ENCODE data around the gene EDC3. TPM values are rescaled to one million over a fixed set of nuclear protein-coding genes. Genes with fewer than 3 reads are reported as not detected.
"Not testable (repeated sequence)": the region's sequence is repeated elsewhere in the genome, so short reads cannot be mapped to it uniquely, and the experiment has no call there.

EDC3 gene
- total and polyA plus RNA-seq, 7 donors: 11.6 to 22.0 (median 16.8) TPM

DNA sequence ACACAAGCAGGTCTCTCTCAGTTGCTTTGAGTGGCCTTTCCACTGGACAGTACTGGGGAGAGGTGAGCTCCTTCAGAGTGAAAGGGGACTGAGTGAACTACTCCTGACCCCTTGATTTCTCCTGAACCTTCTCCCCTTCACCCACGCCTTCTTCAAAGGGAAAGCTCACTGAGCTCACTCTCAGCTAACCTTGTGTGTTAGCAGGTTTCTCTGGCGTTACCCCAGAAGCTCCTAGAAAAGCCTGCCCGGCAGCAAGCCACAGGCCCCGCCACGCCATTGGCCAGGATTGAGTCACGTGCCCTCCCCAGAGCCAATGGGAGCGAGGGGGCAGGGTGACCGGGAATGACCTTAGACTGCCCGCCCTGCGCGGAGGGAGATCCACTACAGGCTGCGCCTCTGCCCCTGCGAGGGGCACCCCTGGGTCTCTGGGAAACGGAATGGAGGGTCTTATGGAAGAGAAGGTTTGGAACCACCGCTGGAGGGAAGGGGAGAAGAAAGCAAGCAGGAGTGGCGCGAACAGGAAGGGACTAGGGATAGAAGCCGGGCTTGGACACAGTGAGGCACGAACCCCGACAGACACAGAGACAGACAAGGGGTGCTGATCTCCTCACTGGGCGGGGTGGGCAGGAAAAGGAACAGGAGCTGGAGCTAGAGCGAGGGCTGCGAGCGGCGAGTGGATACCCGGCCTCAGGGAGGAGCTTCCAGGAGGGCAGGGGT, 97.5 kb downstream of the EDC3 start:
- Histone ChIP-seq H3K36me3 (peaks cover 0 to 20% (median under 1%) of the 10 kb centered on the region in 4 donors), H3K4me1 (peaks cover 0 to 24% (median 22%) of the 10 kb centered on the region in 4 donors), H3K27me3 (no peaks in the 10 kb centered on the region), H3K27ac (peak overlapping the region; percentile 85 to 93 (median 88)), H3K4me3 (peak overlapping the region; percentile 47 to 68 (median 60)), H3K9me3 (no peaks in the 10 kb centered on the region)
- intact Hi-C loops (cut with DNase I): loop anchor here (1.0 to 2.0 kb wide), 3 partner anchors 16 to 137 kb away; partner anchors contain the start of genes ARID3B and UBL7
- WGBS, 2 donors: 0 to 1% methylated on average over 26 of the region's 26 CpGs
- peak; percentile 98 for DNase-seq
- TF ChIP-seq, protein P1, sequence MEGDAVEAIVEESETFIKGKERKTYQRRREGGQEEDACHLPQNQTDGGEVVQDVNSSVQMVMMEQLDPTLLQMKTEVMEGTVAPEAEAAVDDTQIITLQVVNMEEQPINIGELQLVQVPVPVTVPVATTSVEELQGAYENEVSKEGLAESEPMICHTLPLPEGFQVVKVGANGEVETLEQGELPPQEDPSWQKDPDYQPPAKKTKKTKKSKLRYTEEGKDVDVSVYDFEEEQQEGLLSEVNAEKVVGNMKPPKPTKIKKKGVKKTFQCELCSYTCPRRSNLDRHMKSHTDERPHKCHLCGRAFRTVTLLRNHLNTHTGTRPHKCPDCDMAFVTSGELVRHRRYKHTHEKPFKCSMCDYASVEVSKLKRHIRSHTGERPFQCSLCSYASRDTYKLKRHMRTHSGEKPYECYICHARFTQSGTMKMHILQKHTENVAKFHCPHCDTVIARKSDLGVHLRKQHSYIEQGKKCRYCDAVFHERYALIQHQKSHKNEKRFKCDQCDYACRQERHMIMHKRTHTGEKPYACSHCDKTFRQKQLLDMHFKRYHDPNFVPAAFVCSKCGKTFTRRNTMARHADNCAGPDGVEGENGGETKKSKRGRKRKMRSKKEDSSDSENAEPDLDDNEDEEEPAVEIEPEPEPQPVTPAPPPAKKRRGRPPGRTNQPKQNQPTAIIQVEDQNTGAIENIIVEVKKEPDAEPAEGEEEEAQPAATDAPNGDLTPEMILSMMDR (IDR thresholded peaks at IDR 0.05): no peak
- TF ChIP-seq POLR2A (IDR thresholded peaks at IDR 0.05) (peak; percentile 83 to 89), POLR2AphosphoS5 (IDR thresholded peaks at IDR 0.05) (peak; percentile 91 to 98 (median 97)), EP300 (IDR thresholded peaks at IDR 0.05) (no peak)

DNA sequence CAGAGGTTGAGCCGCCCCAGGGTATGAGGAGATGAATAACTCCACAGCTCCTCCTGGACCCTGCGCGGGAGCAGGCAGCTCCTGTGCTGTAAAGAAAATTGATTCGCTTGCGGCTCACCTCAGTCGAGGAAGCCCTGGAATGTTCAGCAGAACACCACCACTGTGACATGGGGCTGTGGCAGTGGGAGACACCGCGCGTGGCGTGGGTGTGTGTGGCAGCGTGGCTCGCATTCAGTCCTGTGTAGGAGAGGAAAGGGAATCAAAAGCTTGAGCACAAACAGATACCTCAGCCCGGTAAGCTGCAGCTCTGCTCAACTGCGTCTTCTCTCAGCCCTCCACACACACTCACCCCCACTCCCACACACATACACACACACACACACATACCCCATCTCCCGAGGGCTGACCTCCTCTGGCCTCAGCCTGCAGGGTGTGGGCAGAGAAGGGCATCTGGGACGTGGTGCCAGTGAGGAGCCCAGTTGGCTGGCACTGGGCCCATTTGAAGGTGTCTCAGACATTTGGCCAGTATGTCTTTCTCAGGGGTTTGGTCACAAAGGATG, 98.6 kb downstream of the EDC3 start:
- H3K4me3 ChIP-seq; H3K27me3 ChIP-seq; DNase-seq; intact Hi-C loops (cut with DNase I); H3K9me3 ChIP-seq: not testable (repeated sequence)
- Histone ChIP-seq H3K4me1 (peaks cover 0 to 24% (median 22%) of the 10 kb centered on the region in 4 donors), H3K27ac (peak overlapping the region in 1 of 4 donors; percentile 85), H3K36me3 (peaks cover 0 to 31% (median 8%) of the 10 kb centered on the region in 4 donors)
- WGBS, 2 donors: 92 to 93% methylated on average over 16 of the region's 16 CpGs

DNA sequence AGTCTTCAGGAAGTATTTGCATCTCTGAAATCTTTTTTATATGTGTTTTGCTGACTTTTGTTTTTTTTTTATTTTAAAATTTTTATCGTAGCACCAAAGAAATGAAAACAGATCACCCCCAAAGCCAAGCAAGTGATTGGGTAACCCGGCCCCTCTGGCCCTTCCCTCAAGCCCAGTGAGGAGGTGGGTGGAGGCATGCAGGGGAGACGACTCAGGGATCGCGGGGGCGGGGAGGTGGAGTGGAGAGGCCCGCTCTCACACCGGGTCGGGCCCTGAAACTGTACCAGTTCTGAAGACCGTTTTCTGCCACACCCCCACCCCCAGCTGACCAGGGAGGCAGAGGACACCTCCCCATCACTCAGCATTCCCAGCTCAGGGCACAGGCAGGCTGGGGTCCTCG, 99.1 kb downstream of the EDC3 start:
- 82 to 86% methylated on average over 10 to 11 of the region's 11 CpGs for WGBS, 2 donors
- intact Hi-C loops (cut with DNase I): not testable (repeated sequence)

DNA sequence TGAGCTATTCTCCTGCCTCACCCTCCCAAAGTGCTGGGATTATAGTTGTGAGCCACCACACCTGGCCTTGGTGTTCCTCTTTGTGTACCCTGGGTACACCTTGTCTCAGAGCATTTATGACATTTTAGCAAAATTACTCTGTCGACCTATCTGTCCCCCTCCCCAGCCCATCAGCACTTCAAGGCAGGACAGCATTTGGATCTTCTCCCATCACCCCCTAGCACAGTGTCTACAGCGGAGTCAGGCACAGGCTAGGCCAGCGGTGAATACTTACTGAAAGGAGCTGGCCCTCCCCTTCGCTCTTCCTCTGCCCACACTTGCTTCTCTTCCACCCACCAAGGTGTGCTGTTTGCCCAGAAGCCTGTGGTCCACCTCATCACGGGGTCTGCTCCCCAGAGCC, 100.6 kb downstream of the EDC3 start:
- no peaks in the 10 kb centered on the region for H3K27me3 ChIP-seq
- 89 to 95% methylated on average over 5 of the region's 5 CpGs for WGBS, 2 donors
- peaks cover 6 to 50% (median 17%) of the 10 kb centered on the region in 4 donors for H3K36me3 ChIP-seq
- intact Hi-C loops (cut with DNase I): no loop called here
- no peak overlapping the region for H3K4me3 ChIP-seq
- no peaks in the 10 kb centered on the region for H3K9me3 ChIP-seq
- peaks cover 0 to 21% (median 18%) of the 10 kb centered on the region in 4 donors for H3K4me1 ChIP-seq
- no peak for TF ChIP-seq POLR2AphosphoS5 (IDR thresholded peaks at IDR 0.05)
- no peak for TF ChIP-seq EP300 (IDR thresholded peaks at IDR 0.05)
- TF ChIP-seq, protein P1 (IDR thresholded peaks at IDR 0.05): no peak
- TF ChIP-seq POLR2A (IDR thresholded peaks at IDR 0.05): no peak
- no peak for DNase-seq
- H3K27ac ChIP-seq: no peak overlapping the region

More for the DNA sequence above, 99.1 kb downstream of the EDC3 start:
- not testable (repeated sequence) for DNase-seq, H3K27ac ChIP-seq, H3K4me3 ChIP-seq, H3K27me3 ChIP-seq, H3K9me3 ChIP-seq
- Histone ChIP-seq H3K4me1 (peaks cover 0 to 24% (median 22%) of the 10 kb centered on the region in 4 donors), H3K36me3 (peaks cover 0 to 36% (median 10%) of the 10 kb centered on the region in 4 donors)

DNA sequence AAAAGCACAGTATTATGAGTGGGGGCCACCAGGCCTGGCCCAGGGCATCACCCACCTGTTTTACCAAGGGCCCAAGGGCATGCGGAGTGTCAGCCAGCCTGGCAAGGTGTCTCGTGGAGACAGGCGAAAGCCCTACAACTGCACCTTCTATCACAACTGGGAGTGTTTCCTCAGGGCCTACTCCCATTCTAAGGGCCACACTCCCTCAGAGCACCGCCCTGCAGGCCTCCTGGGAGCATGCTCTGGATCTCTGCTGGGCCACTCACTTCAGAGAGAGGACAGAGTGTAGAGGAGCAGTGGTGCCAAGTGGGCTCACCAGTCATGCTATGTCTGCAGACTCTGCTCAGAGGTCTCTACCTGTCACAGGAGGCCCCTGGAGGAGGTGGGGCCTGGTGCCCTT, 101.4 kb downstream of the EDC3 start:
- H3K4me1 ChIP-seq: peaks cover 0 to 13% (median 12%) of the 10 kb centered on the region in 4 donors
- intact Hi-C loops (cut with DNase I): no loop called here
- no peaks in the 10 kb centered on the region for H3K9me3 ChIP-seq
- DNase-seq: no peak
- H3K27ac ChIP-seq: no peak overlapping the region
- H3K36me3 ChIP-seq: peaks cover 8 to 58% (median 19%) of the 10 kb centered on the region in 4 donors
- 93 to 95% methylated on average over 4 of the region's 4 CpGs for WGBS, 2 donors
- no peaks in the 10 kb centered on the region for H3K27me3 ChIP-seq
- TF ChIP-seq EP300 (IDR thresholded peaks at IDR 0.05): no peak
- TF ChIP-seq, protein P1 (IDR thresholded peaks at IDR 0.05): no peak
- no peak for TF ChIP-seq POLR2AphosphoS5 (IDR thresholded peaks at IDR 0.05)
- no peak for TF ChIP-seq POLR2A (IDR thresholded peaks at IDR 0.05)
- no peak overlapping the region for H3K4me3 ChIP-seq

Measured in sigmoid colon (tissue), 7 donors.